ENCODE results near the gene H1-8.

The H1-8 gene

GRCh38 chr3:129593595-129594339 is 50.8 kb downstream of the H1-8 start (continued):
- TF ChIP-seq ZNF394 (tag by site-specific recombination; IDR thresholded peaks at IDR 0.05; ENCODE audit: borderline replicate concordance) (no peak), ZNF776 (tag by site-specific recombination; IDR thresholded peaks at IDR 0.05; ENCODE audit: borderline replicate concordance) (no peak), ZNF26 (tag by site-specific recombination; IDR thresholded peaks at IDR 0.05) (no peak), KLF17 (tag by site-specific recombination; IDR thresholded peaks at IDR 0.05) (0 out of 2 replicates have a peak, but pooled peaks have one; percentile 63), PRDM6 (tag by site-specific recombination; IDR thresholded peaks at IDR 0.05) (peak; percentile 55; the same call in 1 of the 2 replicates), ZBTB44 (tag by site-specific recombination; IDR thresholded peaks at IDR 0.05) (peak; percentile 39; the same call in 1 of the 2 replicates), PRDM4 (tag by site-specific recombination; IDR thresholded peaks at IDR 0.05) (peak; percentile 61; the same call in 1 of the 2 replicates), ZIC2 (tag by site-specific recombination; IDR thresholded peaks at IDR 0.05) (peak; percentile 97), AEBP2 (tag by site-specific recombination; IDR thresholded peaks at IDR 0.05; ENCODE audit: borderline replicate concordance) (no peak), TSHZ1 (tag by site-specific recombination; IDR thresholded peaks at IDR 0.05; ENCODE audit: borderline replicate concordance) (no peak; the same call in 1 of the 2 replicates), ZNF24 (tag by site-specific recombination; IDR thresholded peaks at IDR 0.05) (peak; percentile 39; the same call in 1 of the 2 replicates), ZNF341 (tag by site-specific recombination; IDR thresholded peaks at IDR 0.05; ENCODE audit: low read depth) (0 out of 2 replicates have a peak, but pooled peaks have one; percentile 21), ZNF366 (tag by site-specific recombination; conservative IDR thresholded peaks at IDR 0.05) (0 out of 2 replicates have a peak, but pooled peaks have one; percentile 22), ZNF629 (tag by site-specific recombination; IDR thresholded peaks at IDR 0.05) (peak; percentile 56; the same call in 1 of the 2 replicates), KLF10 (tag by site-specific recombination; IDR thresholded peaks at IDR 0.05) (peak; percentile 50; the same call in 1 of the 2 replicates), SP2 (tag by site-specific recombination; IDR thresholded peaks at IDR 0.05) (peak; percentile 31), PATZ1 (tag by site-specific recombination; IDR thresholded peaks at IDR 0.05) (peak; percentile 47), ZNF600 (tag by site-specific recombination; IDR thresholded peaks at IDR 0.05) (peak; percentile 14; the same call in 1 of the 2 replicates), ZFHX2 (tag by site-specific recombination; conservative IDR thresholded peaks at IDR 0.05) (peak; percentile 81), ZBTB17 (tag by site-specific recombination; IDR thresholded peaks at IDR 0.05) (peak; percentile 52; the same call in 1 of the 2 replicates), IKZF3 (tag by site-specific recombination; IDR thresholded peaks at IDR 0.05) (peak; percentile 85)
